ENCODE measurements around the gene KRT222. TPM values are rescaled to one million over a fixed set of nuclear protein-coding genes. Genes with fewer than 3 reads are reported as not detected.
A peak's percentile ranks its signal among the peaks of the same experiment; 100 is the strongest.

KRT222 gene
- total RNA-seq, 1 donor from 2014 or later, result not detected

DNA sequence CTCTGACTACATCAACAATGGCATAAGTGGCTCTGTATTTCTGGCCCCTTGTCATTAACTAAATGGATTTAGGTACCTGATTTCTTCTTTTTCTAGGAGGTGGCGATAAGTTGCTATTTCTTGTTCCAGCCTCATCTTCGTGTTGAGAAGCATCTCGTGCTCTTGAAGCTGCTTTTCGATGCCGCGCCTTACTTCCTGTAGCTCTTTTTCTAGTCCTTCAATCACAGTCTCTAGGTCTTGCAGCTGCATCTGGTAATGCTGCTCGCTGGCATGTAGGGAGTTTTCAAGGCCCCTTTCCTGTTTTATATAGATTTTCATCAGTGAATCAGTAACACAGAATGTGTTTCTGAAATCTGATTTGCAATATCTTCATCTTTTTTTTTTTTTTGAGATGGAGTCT is 5.1 kb downstream of the KRT222 start:
- Mint-ChIP-seq H3K4me1 (peaks cover 4% of the 10 kb centered on the region), H3K4me3 (no peak overlapping the region), H3K27ac (no peak overlapping the region), H3K9me3 (no peaks in the 10 kb centered on the region), H3K36me3 (no peaks in the 10 kb centered on the region), H3K27me3 (ENCODE audit: low read depth) (peaks cover 5% of the 10 kb centered on the region)
- DNase-seq (ENCODE audit: low spot score in 2 of 2, unreplicated experiment in 2 of 2), result no peak
- TF ChIP-seq, protein P1, sequence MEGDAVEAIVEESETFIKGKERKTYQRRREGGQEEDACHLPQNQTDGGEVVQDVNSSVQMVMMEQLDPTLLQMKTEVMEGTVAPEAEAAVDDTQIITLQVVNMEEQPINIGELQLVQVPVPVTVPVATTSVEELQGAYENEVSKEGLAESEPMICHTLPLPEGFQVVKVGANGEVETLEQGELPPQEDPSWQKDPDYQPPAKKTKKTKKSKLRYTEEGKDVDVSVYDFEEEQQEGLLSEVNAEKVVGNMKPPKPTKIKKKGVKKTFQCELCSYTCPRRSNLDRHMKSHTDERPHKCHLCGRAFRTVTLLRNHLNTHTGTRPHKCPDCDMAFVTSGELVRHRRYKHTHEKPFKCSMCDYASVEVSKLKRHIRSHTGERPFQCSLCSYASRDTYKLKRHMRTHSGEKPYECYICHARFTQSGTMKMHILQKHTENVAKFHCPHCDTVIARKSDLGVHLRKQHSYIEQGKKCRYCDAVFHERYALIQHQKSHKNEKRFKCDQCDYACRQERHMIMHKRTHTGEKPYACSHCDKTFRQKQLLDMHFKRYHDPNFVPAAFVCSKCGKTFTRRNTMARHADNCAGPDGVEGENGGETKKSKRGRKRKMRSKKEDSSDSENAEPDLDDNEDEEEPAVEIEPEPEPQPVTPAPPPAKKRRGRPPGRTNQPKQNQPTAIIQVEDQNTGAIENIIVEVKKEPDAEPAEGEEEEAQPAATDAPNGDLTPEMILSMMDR (IDR thresholded peaks at IDR 0.05; ENCODE audit: unreplicated experiment), result no peak

DNA sequence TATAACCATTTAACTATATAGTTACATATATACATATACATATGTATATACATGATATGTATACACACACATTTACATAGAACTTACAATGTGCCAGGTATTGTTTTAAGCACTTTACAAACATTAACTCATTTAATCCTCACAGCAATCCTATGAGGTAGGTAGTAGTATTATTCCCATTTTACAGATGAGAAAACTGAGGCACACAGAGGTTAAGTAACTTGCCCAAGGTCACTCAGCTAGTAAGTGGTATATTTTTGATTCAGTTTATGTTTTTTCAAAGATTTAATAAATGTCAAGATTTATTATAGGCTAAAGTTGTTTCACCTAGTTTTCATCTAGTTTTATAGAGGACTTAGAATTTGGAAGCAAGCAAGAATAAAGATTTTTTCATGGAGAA is 6.6 kb downstream of the KRT222 start:
- Mint-ChIP-seq H3K27ac (no peak overlapping the region), H3K4me3 (no peak overlapping the region), H3K27me3 (ENCODE audit: low read depth) (peaks cover 2% of the 10 kb centered on the region), H3K9me3 (no peaks in the 10 kb centered on the region), H3K4me1 (peaks cover 1% of the 10 kb centered on the region), H3K36me3 (no peaks in the 10 kb centered on the region)
- TF ChIP-seq, protein P1 (IDR thresholded peaks at IDR 0.05; ENCODE audit: unreplicated experiment), result no peak
- DNase-seq (ENCODE audit: low spot score in 2 of 2, unreplicated experiment in 2 of 2), result no peak

DNA sequence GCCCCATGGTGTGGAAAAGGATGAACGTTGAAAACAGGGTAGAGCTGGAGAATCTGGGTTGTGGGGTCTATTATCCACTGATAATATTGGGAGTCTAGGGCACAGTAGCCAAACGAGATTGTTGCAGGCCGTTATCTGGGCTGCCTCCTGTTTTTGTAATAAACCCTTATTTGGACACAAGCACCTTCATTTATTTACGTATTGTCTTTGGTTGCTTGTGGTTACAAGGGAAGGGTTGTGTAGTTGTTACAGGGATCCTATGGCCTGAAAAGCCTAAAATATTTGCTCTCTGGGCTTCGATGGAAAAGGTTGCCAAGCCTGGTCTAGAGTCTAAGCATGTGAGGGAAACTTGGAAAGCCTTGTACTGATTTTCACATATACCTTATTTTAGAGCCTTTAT is 13.0 kb downstream of the KRT222 start:
- Mint-ChIP-seq H3K27me3 (ENCODE audit: low read depth) (no peaks in the 10 kb centered on the region), H3K4me3 (no peak overlapping the region), H3K27ac (no peak overlapping the region), H3K4me1 (peaks cover 10% of the 10 kb centered on the region), H3K36me3 (no peaks in the 10 kb centered on the region), H3K9me3 (no peaks in the 10 kb centered on the region)
- no peak for DNase-seq (ENCODE audit: low spot score in 2 of 2, unreplicated experiment in 2 of 2)
- TF ChIP-seq, protein P1 (IDR thresholded peaks at IDR 0.05; ENCODE audit: unreplicated experiment), result no peak

DNA sequence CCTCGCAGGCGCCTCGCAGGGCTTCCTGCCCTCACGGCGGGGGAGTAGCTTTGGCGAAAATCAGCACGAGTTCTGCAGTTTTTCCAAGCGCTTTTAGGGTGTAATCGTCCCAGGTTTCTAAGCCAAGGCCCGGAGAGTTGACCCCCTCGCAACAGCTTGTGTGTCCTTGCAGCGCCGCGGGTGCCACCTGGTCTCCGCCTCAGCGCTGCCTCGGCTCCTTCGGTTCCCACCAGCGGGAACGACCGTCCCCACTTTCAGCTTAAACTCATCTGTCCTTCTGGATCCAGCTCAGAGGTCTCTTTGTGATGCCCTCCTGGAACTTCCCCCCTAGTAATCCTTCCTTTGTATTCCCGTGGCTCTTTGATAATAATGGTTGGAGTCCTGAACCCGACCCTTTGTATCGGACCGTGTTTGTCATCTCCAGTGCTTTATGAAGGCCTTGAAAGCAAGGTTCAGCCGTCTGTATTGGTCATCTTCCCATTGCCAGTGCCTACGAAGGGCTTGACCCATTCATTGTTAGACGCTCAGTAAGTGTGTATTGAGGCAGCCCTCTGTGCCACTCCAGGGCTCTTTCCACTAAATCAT is 16.5 kb downstream of the KRT222 start:
- Mint-ChIP-seq H3K27me3 (ENCODE audit: low read depth) (no peaks in the 10 kb centered on the region), H3K9me3 (no peaks in the 10 kb centered on the region), H3K36me3 (peaks cover 10% of the 10 kb centered on the region), H3K4me1 (peaks cover 38% of the 10 kb centered on the region), H3K4me3 (peak overlapping the region; percentile 79), H3K27ac (peak overlapping the region; percentile 95)
- TF ChIP-seq, protein P1 (IDR thresholded peaks at IDR 0.05; ENCODE audit: unreplicated experiment), result no peak
- peak in 1 of 2 experiments; percentile 26 for DNase-seq (ENCODE audit: low spot score in 2 of 2, unreplicated experiment in 2 of 2)

DNA sequence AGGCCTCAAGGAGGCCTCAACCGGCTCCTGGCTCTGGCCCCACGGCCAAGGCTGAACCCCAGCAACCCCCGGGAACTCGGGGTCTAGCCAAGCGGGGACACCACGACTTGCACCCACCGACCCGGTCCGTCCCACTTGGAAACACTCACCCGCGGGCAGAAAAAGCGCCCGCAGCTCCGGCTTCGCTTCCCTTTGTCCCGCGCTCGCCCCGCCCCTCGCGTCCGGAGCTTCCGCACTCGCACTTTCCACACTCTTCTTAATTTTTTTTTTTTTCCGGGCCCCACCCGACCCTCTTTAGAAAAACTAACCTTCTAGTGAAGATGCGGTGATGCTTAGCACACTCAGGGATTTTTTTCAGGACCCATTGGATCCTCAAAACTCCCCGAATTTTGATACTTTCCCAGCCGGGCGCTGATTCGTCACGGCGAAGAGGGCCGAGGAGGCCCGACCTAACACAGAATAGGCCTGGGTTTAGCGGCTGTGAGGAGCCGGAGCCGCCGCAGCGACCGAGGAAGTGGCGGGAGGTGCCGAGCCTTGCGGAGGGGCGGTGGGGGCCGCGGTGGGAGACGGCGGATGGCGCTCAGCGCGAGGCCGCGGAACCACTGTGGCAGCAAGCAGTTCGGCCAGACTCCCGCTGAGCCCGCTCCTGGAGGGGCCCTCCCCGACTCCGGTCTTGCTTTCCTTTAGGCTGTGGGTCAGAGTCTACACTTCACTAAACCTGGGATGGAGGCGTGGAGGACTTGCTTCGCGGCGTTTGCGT is 17.2 kb downstream of the KRT222 start, which contains the start of gene SMARCE1:
TSS of gene SMARCE1 (minus strand) at position 195 of the 760 bp plus-strand sequence. CDS start 2,016 bp downstream, outside the sequence.
- peak; percentile 60 to 80 for DNase-seq (ENCODE audit: low spot score in 2 of 2, unreplicated experiment in 2 of 2)
- Mint-ChIP-seq H3K4me1 (peaks cover 37% of the 10 kb centered on the region), H3K9me3 (no peaks in the 10 kb centered on the region), H3K36me3 (peaks cover 12% of the 10 kb centered on the region), H3K4me3 (peak within 1 kb of the TSS; percentile 79), H3K27me3 (ENCODE audit: low read depth) (no peaks in the 10 kb centered on the region), H3K27ac (peak within 1 kb of the TSS; percentile 95)
- TF ChIP-seq, protein P1 (IDR thresholded peaks at IDR 0.05; ENCODE audit: unreplicated experiment), result no peak

Data from mesothelial cell of epicardium (in vitro differentiated cells).